Measurements from ENCODE around the gene CLDN22.

Gene CLDN22
- total RNA-seq, result 0 reads per million in 2 experiments

DNA sequence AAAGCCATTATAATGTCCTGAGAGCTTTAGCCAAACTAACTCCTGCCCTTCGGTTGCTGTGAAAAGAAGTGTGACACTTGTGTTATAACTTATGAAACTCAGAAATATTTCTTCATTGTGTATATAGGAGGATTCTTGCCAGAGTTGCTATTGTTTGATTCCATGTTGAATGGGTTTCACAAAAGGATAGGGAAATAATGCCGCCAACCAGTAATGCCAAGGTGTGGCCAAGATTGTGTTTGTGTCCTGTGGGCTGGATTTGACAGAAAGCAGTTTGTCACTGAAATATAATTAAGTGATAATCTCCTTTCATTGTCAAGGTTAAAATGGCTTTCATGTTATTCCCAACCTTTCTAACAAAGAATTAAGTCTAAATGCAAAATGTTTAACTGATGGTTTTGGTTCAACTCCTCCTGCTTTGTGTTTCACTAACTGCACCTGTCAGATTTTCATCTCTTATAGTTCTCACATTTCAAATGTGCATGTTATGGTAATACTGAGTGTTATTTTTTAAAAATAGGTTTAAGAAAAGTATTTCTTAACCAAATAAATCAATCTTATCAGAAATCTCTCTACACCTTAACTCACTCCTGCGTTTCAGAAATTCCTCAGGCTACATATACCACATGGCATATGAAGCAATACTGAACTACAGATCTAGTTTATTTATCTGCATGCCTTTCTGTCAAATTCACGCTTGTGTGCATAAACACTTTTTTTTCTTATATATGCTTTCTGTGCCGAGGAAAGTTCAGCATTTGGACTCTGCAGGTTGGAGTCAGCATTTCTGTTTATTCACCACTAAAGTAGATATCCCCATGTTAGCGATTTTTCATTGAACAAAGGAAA is at the start of gene CLDN22:
Gene CLDN22 (minus strand): TSS at position 66 of the 849 bp plus-strand sequence. CDS start 58 bp downstream, at position 8.
- no peak for DNase-seq (ENCODE audit: low read depth)

DNA sequence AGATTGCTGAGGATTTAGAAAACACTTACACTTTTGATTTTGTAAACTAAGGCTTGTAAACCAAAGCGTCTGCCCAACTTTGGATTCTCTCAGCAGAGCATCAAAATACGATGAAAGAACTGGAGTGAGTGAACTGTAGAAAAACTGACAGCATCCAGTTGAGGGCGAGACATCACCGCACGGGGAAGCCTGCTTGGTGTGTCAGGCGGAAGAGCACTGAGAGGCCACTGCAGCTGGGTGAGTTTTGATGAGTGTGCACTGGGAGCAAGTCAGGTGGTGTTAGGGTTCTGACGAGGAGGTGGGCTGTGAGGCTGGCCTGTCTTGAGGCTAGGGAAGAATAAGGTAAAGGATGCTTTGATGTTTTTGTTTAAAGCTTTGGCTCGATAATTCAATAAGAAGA is 49.0 kb upstream of the CLDN22 start:
- DNase-seq (ENCODE audit: low read depth), result no peak

DNA sequence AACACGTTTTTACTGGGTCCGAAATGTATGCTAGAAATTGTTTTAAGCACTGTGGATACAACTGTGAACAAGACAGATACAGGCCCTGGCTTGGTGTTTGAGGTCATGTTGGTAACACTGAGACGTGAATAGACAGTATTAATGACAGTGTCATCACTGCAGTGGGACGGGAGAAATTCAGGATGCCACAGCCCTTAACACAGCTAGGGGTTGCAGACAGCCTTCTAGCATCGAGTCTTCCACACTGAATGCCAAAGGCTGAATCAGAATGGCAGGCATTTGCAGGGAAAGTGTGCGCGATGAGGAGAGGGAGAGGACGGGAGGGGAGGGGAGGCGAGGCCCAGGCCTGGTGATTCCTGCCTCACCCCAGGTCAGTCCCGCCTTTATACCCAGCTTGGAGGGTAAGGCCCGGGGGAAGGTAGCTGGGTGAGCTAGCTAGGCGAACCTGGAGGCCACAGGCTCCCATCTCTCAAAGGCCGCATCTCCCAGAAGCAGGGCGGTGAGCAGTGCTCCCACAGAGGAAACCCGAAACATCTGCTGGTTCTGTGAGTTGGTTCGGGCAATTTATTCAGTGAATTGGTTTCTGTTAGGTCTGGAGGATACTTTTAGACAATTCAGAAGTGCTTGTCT is 46.2 kb upstream of the CLDN22 start:
- DNase-seq (ENCODE audit: low read depth), result no peak

DNA sequence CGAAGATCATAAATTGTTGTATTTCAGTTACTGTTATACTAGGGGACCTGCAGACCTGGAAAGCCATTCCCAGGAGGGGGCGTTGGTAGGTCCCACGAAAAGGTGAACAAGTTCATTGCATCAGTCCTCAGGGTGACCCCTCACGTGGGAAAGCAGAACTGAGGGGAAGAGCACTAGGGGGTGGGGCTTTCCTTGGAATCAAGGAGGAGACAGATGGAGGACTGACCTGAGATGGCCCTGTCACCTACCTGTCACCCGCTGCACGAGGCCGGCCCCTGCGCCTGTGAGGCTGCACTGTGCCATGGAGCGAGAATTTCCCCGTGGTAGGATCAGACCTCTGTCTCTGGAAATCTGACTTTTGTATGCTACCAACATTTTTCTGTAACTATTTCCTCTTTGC is 43.9 kb upstream of the CLDN22 start:
- no peak for DNase-seq (ENCODE audit: low read depth)

DNA sequence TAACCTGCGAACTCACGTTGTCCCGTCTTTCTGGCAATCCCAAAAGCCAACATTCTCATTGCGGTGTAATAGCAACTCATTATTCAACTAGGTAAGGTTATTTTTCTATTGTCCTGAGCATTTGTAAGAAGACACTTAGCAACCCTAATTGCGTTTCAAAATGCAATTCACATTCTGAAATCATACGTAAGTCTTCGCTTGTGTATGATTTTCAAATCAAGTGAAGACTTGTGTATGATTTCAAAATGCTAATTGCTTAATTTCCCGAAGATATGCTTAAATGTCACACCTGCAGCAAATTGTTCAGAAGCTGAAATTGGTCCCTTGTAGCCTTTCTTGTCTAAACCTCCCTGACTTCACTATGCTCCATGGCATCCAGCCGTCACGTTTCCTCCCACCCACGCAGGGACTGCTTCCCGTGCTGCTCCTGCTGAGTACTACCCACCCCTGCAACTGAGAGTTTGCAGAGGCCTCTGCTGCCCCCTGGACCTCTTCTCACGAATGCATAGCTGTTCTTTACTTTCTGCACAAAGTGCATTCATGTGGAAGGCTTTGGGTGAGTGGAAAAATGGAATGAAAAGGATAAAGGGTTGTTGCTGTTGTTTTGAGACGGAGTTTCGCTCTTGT is 43.0 kb upstream of the CLDN22 start:
- no peak for DNase-seq (ENCODE audit: low read depth)

DNA sequence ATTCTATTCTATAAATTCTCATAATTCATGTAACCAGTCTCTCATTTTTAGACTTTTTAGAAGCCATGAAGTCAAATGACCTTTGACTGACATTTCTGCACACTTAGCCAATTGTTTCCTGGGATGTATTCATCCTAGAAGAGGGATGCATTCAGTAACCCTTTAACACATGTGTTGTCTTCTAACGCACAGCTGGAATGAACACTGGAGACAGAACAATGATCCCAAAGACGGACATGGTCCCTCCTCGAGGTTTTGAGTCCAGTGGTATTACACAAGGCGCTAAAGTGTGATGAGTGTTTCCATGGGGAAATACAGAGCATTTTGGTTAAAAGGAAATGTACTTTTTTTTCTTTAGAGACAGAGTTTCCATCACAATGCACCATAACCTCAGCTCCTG is 42.0 kb upstream of the CLDN22 start:
- no peak for DNase-seq (ENCODE audit: low read depth)

DNA sequence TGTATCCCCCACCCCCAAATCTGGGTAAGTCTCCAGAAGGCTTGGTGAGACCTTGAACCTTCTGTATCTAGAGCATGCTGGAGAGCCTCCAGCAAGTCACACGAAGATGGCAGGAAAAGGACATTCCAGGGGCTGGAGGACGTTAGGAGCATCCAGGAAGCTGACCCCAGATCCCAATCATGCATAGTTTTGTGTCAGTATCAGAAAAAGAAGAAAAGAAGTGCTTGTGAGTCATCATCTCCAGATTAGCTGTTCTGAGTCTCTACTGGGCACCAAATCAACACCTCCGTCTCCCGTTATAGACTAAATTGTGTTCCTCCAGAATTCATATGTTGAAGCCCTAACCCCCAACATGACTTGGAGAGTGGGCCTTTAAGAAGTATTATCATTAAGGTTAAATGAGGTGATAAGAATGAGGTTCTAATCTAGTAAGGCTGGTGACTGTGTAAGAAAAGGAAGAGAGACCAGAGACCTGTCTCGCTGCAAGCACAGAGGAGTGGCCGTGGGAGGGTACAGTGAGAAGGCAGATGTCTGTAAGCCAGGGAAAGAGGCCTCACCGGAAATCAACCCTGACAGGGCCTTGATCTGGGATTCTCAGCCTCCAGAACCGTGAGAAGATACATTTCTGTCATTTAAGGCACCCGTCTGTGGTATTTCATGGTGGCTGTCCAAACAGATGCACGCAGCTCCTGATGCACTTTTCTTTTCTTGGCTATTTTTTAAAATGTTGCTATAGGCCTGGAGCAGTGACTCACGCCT is 40.3 kb upstream of the CLDN22 start:
- no peak for DNase-seq (ENCODE audit: low read depth)

DNA sequence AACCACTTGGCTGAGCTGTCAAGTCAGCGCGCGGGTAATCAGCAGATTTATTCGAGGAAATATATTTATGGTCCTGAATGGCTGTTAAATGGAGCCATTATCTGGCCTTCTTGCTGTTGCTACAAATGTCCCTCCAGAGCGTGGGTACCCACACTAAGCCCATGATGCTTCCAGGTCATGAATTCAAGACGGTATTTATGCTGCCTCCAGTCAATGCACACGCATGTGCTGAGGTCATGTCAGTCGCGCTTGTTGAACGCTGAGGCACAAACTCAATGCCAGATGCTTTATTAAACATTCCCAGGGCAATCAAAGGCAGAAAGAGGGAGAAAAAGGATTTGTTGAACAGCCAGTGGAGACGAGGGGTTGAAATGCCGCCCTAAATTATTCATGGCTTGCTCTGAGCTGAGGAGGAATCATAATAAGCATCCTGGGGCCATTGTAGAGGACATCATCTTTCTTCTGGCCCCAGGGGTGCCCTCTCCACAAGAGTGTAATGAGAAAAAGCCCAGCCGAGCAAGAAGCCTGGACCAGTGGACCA is 38.2 kb upstream of the CLDN22 start:
- no peak for DNase-seq (ENCODE audit: low read depth)

DNA sequence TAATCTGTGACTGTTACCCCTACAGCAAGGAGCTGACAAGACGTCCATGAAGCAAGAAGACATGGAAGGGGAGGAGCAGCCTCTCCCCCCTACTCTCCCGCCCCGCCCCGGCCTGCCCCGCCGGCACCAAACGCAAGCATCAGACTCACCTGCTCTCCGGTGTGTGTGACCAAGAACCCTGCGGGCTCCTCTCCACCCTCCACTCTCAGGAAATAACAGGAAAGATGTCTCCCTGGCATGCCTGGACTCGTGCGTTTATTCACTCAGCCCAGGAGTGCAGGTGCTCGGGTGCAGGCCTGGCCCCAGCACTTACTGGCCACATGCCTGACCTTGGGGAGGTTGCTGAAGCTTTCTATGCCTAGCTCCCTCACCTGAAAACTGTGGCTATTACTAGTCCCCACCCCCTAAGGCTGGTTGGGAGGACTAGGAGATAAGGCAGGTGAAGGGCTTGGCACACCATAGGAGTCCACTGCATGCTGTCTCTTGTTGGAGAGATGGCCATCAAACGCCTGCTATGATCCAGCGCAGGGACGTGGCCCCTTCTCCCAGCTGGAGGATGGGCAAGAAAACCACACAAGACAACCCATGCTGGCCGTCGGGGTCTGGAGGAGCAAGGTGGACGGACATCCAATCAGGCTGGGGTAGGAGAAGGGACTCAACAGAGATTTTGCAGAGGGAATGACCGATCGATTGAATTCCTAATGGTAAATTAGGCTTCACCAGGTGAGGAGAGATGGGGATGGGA is 37.0 kb upstream of the CLDN22 start:
- no peak for DNase-seq (ENCODE audit: low read depth)

DNA sequence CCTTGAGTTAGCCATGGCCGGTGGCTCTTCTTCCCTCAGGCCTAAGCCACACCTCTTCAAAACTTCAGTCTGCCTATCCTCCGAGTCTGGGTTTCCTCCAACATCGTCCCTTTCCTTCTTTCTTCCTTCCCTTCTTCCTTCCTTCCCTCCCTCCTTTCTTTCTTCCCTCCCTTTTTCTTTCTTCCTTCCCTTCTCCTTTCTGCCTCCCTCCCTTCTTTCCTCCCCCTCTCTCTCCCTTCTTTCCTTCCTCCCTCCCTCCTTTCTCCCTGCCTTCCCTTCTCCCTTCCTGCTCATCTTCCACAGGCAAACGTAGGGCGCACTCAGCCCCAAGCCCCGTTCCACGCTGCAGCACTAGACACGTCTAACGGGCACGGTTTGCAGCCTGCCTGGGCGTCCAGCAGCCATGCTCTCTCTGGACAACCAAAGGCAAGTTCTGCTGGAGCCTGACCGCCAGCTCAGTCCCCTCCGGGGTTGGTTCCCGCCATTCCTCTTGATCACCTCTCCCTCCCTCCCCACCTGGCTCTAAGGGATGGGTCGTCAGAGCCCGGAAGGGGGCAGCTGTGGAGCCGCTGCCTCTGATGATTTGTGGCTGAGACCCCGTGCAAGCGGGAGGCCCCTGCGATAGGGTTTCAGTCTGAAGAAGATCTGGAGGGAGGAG is 36.2 kb upstream of the CLDN22 start:
- DNase-seq (ENCODE audit: low read depth), result no peak

DNA sequence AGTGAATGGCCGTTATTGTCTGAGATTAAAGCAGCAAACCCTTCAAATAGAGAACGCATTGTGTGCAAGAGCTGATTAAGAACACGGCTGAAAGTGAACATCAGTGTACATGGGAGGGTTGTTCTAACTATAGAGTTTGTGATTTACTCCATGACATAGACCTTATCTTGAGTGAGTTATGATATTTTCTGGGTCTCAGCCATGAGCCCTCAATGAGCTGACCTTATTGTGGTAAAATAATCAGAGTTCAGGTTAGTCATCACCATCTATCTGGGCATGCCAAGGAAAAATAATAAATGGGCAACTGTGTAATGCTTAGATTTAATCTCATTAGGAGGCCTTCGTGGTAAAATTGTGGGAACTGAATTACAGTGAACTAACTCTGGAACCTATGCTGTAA is 35.3 kb upstream of the CLDN22 start:
- no peak for DNase-seq (ENCODE audit: low read depth)

DNA sequence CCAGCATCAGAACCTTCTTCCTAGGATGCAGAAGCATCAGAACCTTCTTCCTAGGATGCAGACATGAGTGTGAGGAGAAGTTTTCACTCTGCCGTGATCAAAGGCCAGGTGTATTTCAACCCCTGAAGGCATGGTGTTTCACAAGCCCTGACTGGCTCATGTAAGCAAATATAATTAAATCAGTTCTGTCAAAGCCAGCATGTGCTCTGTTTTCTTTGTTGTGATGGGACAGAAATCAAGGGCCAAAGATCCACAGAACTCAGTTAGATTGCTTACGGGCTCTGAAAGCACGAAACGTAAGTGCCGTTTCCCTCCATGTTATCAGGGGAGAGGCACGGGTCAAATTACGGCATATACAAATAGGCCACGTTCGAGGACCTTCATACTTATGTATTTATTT is 34.1 kb upstream of the CLDN22 start:
- no peak for DNase-seq (ENCODE audit: low read depth)

DNA sequence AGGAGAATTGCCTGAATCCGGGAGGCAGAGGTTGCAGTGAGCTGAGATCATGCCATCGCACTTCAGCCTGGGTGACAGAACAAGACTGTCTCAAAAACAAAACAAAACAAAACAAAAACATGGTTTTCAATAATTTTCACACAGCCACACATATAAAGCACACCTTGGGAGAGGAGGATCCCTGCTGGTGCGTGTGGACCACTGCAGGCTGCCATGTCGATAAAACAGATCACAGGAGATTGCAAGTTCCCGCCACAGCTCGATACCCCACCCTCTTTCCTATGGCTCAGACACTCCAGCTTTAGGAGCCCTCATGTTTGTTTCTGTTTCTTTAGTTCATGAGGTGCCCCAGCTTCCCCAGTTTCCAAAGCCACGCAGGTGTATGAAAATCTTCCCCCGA is 33.5 kb upstream of the CLDN22 start:
- no peak for DNase-seq (ENCODE audit: low read depth)

DNA sequence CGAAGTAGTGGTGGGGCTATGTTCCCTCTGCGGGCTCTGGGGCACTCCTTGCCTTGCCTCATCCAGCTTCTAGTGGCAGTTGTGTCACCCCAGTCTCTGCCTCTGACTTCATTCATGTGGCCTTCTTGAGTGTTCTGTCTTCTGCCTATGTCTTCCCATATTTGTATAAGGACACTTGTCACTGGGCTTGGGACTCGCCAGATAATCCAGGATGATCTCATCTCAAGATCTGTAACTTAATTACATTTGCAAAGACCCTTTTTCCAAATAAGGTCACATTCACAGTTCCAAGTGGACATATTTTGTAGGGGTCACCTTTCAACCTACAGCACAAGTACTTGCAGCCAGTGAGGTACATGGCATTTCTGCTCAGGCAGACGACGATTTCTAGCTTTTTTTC is 32.5 kb upstream of the CLDN22 start:
- DNase-seq (ENCODE audit: low read depth), result no peak

DNA sequence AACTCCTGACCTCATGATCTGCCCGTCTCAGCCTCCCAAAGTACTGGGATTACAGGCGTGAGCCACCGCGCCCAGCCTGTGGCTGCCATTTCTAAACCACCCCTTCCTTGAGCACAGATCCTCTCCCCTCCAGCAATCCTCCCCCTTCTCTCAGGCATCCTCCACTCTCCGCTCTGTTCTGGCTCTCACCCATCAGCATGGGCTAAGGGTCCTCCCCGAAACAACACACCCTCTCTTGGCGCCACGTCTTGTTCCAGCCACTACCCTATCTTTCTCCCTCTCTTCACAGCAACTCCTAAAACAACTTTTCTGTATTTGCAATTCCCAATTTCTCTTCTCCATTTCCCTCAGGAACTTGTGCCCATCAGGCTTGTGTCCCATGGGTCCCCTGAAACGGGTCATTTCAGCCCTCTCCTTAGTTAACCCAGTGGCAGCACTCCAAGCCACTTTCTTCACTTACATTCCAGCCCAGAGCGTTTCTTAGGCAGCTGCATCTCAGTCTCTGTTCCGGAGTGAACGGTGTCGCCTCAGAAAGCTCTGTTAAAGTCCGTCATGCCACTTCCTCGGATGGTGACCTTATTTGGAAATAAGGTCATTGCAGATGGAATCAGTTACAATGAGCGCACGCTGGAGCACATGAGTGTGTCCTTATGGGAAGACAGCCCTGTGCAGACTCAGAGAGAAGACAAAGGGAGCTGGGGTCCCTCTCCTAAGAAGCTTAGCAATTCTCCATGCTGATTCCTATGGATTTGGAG is 30.4 kb upstream of the CLDN22 start:
- no peak for DNase-seq (ENCODE audit: low read depth)

DNA sequence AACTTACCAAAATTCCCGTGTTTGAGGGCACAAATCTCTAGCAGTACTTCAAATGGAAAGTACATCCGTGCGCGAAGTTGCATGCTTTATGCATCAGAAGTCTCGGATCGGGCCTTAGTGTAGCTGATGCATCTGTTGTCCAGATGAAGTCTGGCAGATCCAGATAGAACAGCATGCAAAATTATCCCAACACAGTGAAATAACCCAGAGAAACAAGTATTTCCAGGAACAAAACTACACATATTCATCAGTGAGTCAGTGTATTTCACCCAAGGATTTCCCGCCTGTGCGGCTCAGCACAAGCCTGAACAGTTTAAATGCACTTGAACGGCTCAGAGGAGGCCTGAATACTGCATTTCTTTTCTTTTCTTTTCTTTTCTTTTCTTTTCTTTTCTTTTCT is 29.6 kb upstream of the CLDN22 start:
- DNase-seq (ENCODE audit: low read depth), result no peak

DNA sequence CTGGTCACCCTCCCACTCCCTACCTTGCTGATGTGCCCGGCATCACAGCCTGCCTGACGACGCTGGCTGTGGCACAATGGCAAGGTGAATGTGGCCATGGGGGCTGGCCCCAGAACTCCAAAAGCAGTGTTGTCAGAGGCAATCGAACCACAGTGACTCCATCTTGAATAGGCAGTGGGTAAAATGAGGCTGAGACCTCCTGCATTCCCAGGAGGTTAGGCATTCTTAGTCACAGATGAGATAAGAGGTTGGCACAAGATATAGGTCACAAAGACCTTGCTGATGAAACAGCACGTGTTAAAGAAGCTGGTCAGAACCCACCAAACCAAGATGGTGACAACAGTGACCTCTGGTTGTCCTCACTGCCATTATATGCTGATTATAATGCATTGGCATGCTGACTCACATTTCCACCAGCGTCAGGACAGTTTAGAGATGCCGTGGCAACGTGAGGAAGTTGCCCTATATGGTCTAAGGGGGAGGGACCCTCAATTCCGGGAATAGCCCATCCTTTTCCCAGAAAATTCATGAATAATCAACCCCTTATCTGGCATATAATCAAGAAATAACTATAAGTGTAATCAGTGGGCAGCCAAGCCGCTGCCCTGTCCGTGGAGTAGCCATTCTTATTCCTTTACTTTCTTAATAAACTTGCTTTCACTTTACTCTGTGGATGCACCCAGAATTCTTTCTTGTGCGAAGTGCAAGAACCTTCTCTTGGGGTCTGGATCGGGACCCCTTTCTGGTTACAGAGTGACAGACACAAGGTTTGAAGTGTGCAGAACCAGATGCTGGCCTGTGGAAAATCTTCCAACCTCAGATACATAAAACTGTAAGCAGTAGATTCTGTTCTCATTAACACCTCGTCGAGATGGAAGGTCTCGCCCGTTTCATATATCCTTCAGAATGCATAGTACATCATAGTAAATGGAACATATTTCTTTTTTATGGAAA is 28.9 kb upstream of the CLDN22 start:
- DNase-seq (ENCODE audit: low read depth), result no peak

DNA sequence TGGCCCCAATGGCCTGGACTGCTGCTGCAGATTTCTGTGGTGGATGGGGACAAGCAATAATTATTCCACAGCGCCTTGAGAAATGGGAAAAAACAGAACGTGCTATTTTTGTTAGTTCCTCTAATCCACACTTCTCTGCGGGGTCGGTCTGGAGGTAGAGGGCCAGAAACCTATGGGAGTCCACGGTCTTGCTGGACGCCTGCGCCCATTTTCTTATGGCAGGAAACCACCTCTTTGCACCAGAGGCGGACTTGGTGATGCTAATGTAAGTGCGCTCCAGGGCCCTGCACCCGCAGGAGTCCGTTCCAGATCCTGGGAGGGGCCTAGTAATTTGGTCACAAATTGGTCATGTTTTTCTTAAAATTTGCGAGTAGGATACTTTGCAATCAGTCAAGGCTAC is 28.1 kb upstream of the CLDN22 start:
- no peak for DNase-seq (ENCODE audit: low read depth)

DNA sequence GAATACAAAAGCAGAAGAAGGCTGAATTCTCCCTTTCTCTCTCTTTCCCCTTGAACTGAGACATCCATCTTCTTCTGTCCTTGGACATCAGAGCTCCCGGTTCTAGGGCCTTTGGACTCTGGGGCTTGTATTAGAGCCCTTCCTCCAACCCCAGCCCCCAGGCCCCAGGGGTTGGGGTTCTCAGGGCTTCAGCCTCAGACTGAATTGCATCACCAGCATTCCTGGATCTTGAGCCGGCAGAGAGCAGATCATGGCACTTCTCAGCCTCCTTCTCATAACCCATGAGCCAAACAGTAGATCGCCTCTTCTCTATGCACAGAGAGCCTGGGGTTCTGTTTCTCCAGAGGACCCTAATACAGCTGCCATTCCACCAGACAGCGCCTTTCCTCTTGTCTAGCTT is 27.5 kb upstream of the CLDN22 start:
- DNase-seq (ENCODE audit: low read depth), result no peak

Data from T follicular helper cell (primary cell).